ENCODE data around the gene ADTRP. TPM values are rescaled to one million over a fixed set of nuclear protein-coding genes. Genes with fewer than 3 reads are reported as not detected.

Gene ADTRP
- total and polyA plus RNA-seq, 2 donors (not counting 1 experiment from before 2014, with no cell fraction given): 0.23 to 1.7 TPM

GRCh38 chr6:11705069-11705468 lies 73.5 kb downstream of the ADTRP start:
- Histone ChIP-seq H4K20me1 (ENCODE audit: control insufficient read depth, extremely low read depth, insufficient read depth, low read length) (no peaks in the 10 kb centered on the region), H3K4me1 (ENCODE audit: control insufficient read depth, extremely low read depth, insufficient read depth, low read length) (no peaks in the 10 kb centered on the region), H3K9ac (ENCODE audit: insufficient read depth, low read length) (no peak overlapping the region), H3K4me2 (ENCODE audit: extremely low read depth, insufficient read depth, low read length) (no peak overlapping the region), H3K4me3 (replicated peaks in 1 of 4; ENCODE audit: control extremely low read depth in 1 of 4, insufficient read depth in 1 of 4, low read depth in 3 of 4, low read length in 4 of 4) (no peak overlapping the region), H3K27me3 (ENCODE audit: control insufficient read depth, insufficient read depth, low read length) (no peaks in the 10 kb centered on the region), H3K27ac (ENCODE audit: insufficient read depth, low read length) (no peak overlapping the region), H3K79me2 (ENCODE audit: control insufficient read depth, insufficient read depth, low read length) (no peaks in the 10 kb centered on the region), H3K36me3 (ENCODE audit: control insufficient read depth, insufficient read depth, low read length) (no peaks in the 10 kb centered on the region), H2AFZ (ENCODE audit: low read length) (no peak overlapping the region), H3K9me3 (ENCODE audit: control insufficient read depth, insufficient read depth, low read depth, low read length) (no peaks in the 10 kb centered on the region)
- TF ChIP-seq CTCF (conservative IDR thresholded peaks at IDR 0.05 in 1 of 2, IDR thresholded peaks at IDR 0.05 in 1 of 2; ENCODE audit: low read depth in 1 of 2, low read length in 2 of 2) (no peak), EZH2 (IDR thresholded peaks at IDR 0.05; ENCODE audit: low read length, missing control alignments) (no peak)
- no peak for DNase-seq (ENCODE audit: low read depth in 2 of 2)

GRCh38 chr6:11703725-11704124 lies 74.9 kb downstream of the ADTRP start:
- Histone ChIP-seq H3K27me3 (ENCODE audit: control insufficient read depth, insufficient read depth, low read length) (no peaks in the 10 kb centered on the region), H3K79me2 (ENCODE audit: control insufficient read depth, insufficient read depth, low read length) (no peaks in the 10 kb centered on the region), H3K4me2 (ENCODE audit: extremely low read depth, insufficient read depth, low read length) (no peak overlapping the region), H3K9ac (ENCODE audit: insufficient read depth, low read length) (no peak overlapping the region), H3K27ac (ENCODE audit: insufficient read depth, low read length) (no peak overlapping the region), H3K36me3 (ENCODE audit: control insufficient read depth, insufficient read depth, low read length) (no peaks in the 10 kb centered on the region), H2AFZ (ENCODE audit: low read length) (no peak overlapping the region), H3K4me1 (ENCODE audit: control insufficient read depth, extremely low read depth, insufficient read depth, low read length) (no peaks in the 10 kb centered on the region), H4K20me1 (ENCODE audit: control insufficient read depth, extremely low read depth, insufficient read depth, low read length) (no peaks in the 10 kb centered on the region), H3K9me3 (ENCODE audit: control insufficient read depth, insufficient read depth, low read depth, low read length) (no peaks in the 10 kb centered on the region), H3K4me3 (replicated peaks in 1 of 4; ENCODE audit: control extremely low read depth in 1 of 4, insufficient read depth in 1 of 4, low read depth in 3 of 4, low read length in 4 of 4) (no peak overlapping the region)
- DNase-seq (ENCODE audit: low read depth in 2 of 2): no peak
- TF ChIP-seq EZH2 (IDR thresholded peaks at IDR 0.05; ENCODE audit: low read length, missing control alignments) (no peak), CTCF (conservative IDR thresholded peaks at IDR 0.05 in 1 of 2, IDR thresholded peaks at IDR 0.05 in 1 of 2; ENCODE audit: low read depth in 1 of 2, low read length in 2 of 2) (no peak)

GRCh38 chr6:11702500-11703130 lies 76.0 kb downstream of the ADTRP start:
- Histone ChIP-seq H3K27me3 (ENCODE audit: control insufficient read depth, insufficient read depth, low read length) (no peaks in the 10 kb centered on the region), H3K4me3 (replicated peaks in 1 of 4; ENCODE audit: control extremely low read depth in 1 of 4, insufficient read depth in 1 of 4, low read depth in 3 of 4, low read length in 4 of 4) (no peak overlapping the region), H2AFZ (ENCODE audit: low read length) (no peak overlapping the region), H3K4me1 (ENCODE audit: control insufficient read depth, extremely low read depth, insufficient read depth, low read length) (no peaks in the 10 kb centered on the region), H3K4me2 (ENCODE audit: extremely low read depth, insufficient read depth, low read length) (no peak overlapping the region), H3K9ac (ENCODE audit: insufficient read depth, low read length) (no peak overlapping the region), H3K27ac (ENCODE audit: insufficient read depth, low read length) (no peak overlapping the region), H4K20me1 (ENCODE audit: control insufficient read depth, extremely low read depth, insufficient read depth, low read length) (no peaks in the 10 kb centered on the region), H3K9me3 (ENCODE audit: control insufficient read depth, insufficient read depth, low read depth, low read length) (no peaks in the 10 kb centered on the region), H3K36me3 (ENCODE audit: control insufficient read depth, insufficient read depth, low read length) (no peaks in the 10 kb centered on the region), H3K79me2 (ENCODE audit: control insufficient read depth, insufficient read depth, low read length) (no peaks in the 10 kb centered on the region)
- TF ChIP-seq CTCF (conservative IDR thresholded peaks at IDR 0.05 in 1 of 2, IDR thresholded peaks at IDR 0.05 in 1 of 2; ENCODE audit: low read depth in 1 of 2, low read length in 2 of 2): no peak
- TF ChIP-seq EZH2 (IDR thresholded peaks at IDR 0.05; ENCODE audit: low read length, missing control alignments): no peak
- DNase-seq (ENCODE audit: low read depth in 2 of 2): peak in 1 of 2 donors; percentile 74
